Lung microvascular endothelial cell (primary cell): ENCODE measurements around the gene TNS3. TPM values are rescaled to one million over a fixed set of nuclear protein-coding genes. Genes with fewer than 3 reads are reported as not detected.
"Not testable (repeated sequence)": the region's sequence is repeated elsewhere in the genome, so short reads cannot be mapped to it uniquely, and the experiment has no call there.

Source experiments
- DNase-seq, 2 donors: peaks; one replicate each; pipeline versions ENCODE4 v3.0.0 to v3.0.0-alpha.2; 2010; ENCODE audit warnings: low read depth in 2 of 2
- total RNA-seq: library from RNA; depleted of rRNA; stranded (reverse); fragments of >200 nt; gene quantifications from 2 replicates; pipeline ENCODE4 v1.2.1, GENCODE V29; 2014

The TNS3 gene
- total RNA-seq, 1 donor from 2014 or later = 10.3 TPM

- DNase-seq = no peak
Observed at GRCh38 chr7:47265621-47266020, 316.3 kb downstream of the TNS3 start.

GRCh38 chr7:47264021-47264651 is 317.8 kb downstream of the TNS3 start:
- no peak for DNase-seq

DNA sequence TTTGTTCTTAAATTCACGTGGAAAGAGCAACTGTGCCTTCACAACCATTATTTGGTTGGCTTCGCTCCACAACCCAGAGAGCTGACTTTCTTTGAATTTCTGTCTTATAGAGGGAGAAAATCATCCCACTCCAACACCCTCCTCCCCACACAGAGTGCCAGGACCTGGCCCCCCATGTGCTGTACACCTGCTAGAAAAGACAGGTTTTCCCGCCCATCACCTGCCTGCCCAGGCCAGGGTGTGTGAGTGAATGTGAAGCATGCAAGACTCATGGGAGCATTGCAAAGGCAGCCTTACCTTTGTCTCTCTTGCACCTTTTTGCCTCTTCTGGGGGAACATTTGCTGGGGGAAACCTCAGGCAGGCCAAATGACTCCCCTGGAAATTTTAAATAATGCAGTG is 319.0 kb downstream of the TNS3 start:
- DNase-seq = no peak

DNA sequence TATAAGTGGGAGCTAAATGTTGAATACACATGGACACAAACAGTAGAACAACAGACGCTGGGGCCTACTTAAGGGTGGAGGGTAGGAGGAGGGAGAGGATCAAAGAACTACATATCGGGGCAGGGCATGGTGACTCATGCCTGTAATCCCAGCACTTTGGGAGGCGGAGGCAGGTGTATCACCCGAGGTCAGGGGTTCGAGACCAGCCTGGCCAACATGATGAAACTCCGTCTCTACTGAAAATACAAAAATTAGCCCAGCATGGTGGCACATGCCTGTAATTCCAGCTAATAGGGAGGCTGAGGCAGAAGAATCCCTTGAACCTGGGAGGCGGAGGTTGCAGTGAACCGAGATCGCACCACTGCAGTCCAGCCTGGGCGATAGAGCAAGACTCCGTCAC is 319.8 kb downstream of the TNS3 start:
- not testable (repeated sequence) for DNase-seq

DNA sequence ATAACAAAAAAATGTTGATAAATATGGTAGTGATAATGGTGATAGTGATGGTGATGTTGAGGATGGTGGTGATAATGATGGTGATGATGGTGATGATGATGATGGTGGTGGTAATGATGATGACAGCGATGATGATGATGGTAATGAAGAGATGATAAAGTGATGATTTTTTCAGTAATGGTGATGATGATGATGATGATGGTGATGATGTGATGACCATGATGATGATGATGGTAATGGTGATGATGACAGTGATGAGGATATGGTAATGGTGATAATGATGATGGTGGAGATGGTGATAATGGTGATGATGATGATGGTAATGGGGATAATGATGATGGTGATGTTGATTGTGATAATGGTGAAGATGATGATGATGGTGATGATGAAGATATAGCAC is 321.6 kb downstream of the TNS3 start:
- DNase-seq = no peak

DNA sequence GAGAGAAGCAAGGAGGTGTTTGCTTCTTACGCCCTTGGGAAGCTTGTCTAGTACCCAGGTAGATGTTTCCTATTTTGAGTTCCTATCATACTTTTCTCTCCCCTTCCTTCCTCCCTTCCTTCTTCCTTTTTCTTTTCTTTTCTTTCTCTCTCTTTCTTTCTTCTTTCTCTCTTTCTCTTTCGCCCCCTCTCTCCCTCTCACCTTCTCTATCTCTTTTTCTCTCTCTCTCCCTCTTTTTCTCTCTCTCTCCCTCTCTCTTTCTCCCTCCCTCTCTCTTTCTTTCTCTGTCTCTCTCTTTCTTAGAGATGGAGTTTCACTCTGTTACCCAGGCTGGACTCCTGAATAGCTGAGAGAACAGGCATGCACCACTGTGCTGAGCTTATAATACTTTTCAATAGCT is 322.2 kb downstream of the TNS3 start:
- DNase-seq = no peak

DNA sequence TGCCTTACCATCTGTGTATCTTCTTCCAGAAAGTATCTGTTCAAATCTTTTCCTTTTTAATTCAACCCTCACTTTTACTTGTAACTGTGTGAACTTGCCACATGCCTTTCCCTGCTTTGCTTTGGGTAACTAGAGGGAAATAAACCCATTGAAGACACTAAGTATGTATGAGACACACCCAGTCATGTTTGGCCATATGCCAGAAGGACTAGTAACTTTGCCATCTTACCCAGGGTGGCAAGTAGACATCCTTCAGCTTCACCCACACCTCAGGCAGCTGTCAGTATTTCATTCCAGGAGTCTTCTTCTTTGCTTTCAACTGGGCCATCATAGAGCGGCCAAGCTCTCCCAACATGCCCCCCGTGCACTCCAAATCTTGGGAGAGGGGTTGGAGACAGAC is 323.1 kb downstream of the TNS3 start:
- DNase-seq = no peak

- DNase-seq = no peak
Observed at GRCh38 chr7:47256016-47256415, 325.9 kb downstream of the TNS3 start.

- DNase-seq = no peak
Observed at GRCh38 chr7:47255441-47255840, 326.5 kb downstream of the TNS3 start.

DNA sequence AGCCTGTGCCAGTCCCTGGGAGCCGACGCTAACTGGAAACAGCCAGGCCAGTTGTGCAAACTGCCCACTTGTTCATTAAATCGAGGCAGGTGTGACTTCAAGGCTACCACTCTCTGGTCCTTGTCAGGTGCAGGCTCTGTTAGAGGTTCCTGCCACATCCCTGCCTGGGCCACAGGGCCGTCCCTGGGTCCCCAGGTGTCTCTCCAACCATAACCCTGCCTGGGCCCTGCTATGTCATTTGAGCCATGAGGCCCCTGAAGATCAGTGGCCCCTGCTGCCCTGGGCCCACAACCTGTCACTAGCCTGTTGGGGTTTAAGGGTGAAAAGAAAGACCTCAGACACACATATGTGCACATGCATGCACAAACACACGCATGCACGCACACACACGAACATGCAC is 326.9 kb downstream of the TNS3 start:
- DNase-seq = no peak

DNA sequence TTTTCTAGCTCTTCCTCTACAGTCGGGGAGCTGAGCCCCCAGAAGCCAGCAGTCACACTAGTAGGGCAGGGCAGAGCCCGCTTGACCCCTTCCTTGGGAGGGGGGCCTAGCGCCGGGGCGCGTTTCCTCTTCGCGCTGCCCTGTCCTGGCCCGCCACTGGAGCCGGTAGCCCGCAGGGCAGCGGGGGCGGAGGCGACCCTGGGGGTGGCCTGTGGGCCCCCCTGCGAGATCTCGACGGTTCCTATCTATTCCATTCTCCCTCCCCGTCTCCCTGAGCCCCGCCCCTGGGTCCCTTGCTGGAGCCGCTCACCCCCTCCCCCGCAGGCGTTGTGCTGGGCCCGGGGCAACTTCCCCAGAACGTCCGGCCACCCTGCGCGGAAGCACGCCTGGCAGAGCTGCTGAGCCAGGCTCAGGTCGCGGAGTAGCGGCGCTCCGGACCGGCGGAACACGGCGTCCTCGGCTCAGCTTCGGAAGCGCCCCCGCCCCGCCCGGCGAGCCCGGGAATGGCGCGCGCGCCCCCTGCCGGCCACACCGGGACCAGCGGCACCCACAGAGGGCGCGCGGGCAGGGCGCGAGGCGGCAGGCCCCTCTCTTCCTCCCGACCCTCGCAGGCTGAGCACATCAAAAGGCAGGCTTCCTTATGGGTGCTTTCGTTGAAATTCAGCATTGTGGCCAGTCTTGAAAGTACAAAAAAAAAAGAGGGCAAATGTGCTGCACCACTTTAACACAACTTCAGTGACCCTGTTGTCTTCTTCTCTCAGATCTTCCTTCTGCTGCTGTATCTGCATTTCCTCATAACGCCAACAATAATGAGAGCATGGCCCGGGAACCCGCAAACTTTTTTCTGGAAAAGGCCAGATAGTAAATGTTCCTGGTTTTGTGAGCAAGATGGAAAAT is 327.6 kb downstream of the TNS3 start:
- peak; percentile 58 to 76 for DNase-seq

DNA sequence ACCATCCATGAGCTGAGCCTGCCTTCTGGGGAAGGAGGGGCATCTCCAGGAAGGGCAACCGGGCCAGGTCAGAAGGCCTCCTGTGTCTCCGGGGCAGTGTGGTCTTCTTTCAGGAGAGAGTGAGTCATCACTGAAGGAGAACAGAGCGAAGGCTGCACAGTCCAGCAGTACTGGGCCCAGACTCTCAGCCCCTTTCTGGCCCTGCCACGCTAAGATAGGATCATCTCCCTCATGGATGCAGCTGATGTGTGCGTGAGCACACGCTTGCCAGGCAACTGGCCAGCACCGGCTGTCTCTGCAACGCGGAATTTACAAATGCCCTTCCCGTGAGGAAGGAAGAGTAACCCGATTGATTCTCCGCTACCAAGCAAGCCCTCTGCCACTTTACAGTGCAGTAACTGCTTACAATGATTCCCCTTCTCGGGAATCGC is 328.2 kb downstream of the TNS3 start:
- DNase-seq = peak; percentile 62 to 66

GRCh38 chr7:47252675-47253074 is 329.2 kb downstream of the TNS3 start:
- DNase-seq = no peak

DNA sequence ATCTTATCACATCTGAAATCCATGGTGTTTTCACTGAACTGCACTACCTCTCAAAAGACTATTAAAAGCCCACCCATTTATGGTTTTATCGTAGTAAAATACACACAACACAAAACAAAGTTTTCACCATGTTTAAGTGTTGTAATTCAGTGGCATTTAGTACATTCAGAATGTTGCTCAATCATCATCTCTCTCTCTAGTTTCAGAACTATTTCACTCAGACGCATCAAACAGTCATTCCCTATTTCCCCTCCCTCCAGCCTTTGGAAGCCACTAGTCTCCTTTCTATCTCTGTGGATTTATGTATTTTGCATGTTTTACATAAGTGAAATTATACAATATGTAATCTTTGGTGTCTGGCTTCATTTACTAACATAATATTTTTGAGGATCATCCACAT is 332.6 kb downstream of the TNS3 start:
- no peak for DNase-seq

- DNase-seq = no peak
Observed at GRCh38 chr7:47248797-47249196, 333.1 kb downstream of the TNS3 start.

DNA sequence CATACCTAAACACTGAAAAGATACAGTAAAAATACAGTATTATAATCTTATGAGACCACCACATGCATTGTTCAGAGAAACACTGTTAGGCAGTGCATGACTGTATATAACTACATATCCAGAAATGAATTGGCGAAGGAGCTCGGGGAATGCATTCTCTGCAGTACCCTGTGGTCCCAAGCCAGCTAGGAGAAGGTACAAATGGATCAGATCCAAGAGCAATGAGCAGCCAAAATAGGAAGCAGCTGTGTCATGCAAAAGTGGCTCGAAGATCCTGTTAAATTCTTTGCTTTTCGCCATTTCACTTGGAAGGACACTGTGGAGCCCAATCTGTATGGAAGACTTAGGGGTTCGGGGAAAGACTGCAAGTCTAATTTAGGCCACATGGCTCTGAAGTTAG is 334.8 kb downstream of the TNS3 start:
- DNase-seq = no peak

GRCh38 chr7:47244692-47245091 is 337.2 kb downstream of the TNS3 start:
- DNase-seq = no peak

- DNase-seq = peak; percentile 13 to 28
Observed at GRCh38 chr7:47241112-47242065, 340.5 kb downstream of the TNS3 start.

- DNase-seq = no peak
Observed at GRCh38 chr7:47239931-47240421, 341.9 kb downstream of the TNS3 start.

DNA sequence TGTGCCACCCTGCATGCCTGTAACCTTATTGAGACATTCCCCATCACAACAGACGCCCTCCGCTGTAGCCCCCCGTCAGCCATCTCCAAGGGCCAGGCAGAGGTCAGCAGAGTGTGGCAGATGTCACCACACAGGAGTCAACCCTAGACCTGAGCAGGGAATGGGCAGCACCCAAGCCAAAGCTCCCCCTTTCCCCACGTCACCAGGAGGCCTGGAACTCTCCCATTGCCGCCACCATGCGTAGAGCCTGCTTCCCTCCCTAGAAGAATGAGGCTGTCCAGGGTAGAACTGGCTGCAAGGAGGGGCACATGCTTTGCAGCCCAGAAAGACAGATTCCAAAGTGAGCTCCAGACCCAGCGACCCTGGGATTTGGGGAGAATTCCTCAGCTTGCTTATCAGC is 342.9 kb downstream of the TNS3 start:
- no peak for DNase-seq

GRCh38 chr7:47236480-47237129 is 345.3 kb downstream of the TNS3 start:
- DNase-seq = no peak
